ENCODE measurements around the gene ABHD12. TPM values are rescaled to one million over a fixed set of nuclear protein-coding genes. Genes with fewer than 3 reads are reported as not detected.
"Not testable (repeated sequence)": the region's sequence is repeated elsewhere in the genome, so short reads cannot be mapped to it uniquely, and the experiment has no call there.

The ABHD12 gene
- 21.1 TPM for polyA plus RNA-seq (ENCODE audit: insufficient read length)

DNA sequence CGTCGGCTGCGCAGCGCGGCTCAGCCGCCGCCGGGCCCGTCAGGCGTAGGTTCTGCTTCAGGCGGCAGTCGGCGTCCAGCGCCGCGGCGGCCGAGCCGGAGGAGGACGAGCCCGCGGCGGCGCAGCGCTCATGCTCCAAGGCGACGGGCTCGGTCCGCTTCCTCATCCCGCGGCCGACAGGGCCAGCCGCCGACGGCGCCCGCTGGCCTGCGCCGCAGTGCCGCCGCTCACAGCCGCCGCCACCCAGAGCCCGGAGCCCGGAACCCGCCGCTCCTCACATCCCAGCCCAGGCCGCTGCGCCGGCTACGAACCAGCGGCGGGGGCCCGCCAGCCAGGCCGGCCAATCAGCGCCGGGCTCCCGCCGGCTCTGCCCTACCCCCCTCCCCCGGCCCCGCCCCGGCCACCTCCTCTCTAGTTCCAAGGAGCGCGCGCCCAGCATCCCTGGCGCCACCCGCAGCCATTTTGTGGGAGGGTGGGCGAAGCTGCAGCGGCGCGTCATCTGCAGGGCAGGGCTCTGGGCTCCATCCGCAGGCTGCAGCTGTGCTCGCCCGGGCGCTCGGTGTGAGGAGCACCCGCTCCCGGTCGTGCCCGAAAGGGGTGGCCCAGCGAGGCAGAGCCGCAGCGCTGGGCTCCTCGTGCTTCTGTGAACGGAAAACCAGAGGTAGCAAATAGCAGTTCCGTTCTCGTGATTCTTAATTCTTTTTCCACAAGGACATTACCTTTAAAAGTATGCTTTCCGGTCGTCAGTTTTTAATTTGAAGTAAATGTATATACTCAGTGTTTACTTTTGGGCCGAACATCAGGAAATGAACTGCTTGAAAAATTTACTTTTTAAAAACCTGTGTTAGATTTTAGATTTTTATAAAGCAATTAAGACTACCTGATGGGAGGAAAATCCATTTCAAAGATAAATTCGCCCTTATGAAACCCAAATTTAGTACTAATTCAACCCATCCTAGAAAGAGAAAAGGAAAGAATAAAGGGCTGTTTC, at the start of gene ABHD12:
TSS of gene ABHD12 (minus strand) at position 298 of the 991 bp plus-strand sequence. CDS start at position 166, 132 bp downstream.
- DNase-seq, result peak; percentile 96

DNA sequence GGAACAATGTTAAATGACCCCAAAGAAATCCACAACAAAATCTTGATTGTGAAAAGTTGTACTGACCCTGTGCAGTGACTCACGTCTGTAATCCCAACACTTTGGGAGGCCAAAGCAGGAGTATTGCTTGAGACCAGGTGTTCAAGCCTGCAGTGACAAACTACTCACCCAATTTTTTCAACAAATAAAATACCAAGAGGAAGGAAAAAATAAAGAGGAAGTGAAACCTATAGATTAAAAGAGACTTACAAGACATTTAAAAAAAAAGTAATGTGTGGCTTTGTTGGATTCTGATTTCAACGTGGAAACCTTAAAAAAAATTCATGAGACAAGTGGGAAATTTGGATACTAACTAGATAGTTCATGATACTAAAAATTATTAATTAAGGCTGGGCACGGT, 48.7 kb upstream of the ABHD12 start:
- no peak for DNase-seq

DNA sequence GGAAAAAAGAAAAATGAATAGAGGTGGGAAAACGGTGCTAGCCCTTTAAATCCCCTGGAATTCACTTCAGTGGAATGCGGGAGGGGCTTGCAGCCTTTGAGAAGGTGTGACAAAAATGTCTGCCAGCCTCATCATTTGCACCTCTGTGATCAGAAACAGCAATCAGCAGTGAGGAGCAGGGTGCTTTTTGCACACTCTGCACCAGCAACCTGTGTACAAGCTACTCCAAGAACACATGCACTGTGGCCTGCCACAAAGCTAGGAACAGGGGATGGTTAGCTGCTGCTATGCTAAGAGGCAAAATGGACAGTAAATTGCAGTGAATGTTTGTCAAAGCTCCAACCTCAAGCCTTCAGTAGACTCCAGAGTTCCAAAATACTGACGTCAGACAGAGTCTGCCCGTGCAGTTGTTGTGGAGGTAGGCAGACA, 46.5 kb upstream of the ABHD12 start:
- DNase-seq, result no peak

DNA sequence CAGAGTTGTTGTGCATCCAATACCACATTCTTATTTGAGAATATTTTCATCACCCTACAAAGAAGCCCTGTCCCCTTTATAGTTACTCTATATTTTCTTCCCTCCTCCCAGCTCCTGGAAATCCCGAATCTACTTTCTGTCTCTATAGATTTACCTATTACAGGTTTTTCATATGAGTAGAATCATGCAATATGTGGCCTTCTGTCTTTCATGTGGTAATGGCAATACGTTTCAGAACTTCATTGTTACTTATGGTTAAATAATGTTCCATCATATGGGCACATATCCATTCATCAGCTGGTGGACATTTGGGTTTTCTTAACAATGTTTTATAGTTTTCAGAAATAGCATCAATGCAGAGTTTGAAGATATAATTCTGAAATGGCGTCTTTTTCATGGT, 33.9 kb upstream of the ABHD12 start:
- no peak for DNase-seq

DNA sequence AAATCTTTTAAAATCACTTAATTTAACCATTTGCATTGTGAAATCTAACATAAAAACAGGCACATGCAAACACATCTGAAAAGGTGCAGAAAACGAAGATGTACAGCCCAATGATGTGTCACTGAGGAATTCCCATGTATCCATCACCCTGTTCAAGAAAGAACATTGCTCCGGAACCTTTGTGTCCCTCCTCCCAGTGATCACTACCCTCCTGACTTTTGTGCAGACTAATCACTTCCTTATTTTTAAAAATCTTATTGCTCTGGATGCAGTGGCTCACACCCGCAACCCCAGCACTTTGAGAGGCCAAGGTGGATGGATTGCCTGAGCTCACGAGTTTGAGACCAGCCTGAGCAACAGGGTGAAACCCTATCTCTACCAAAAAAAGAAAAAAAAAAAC, 31.4 kb upstream of the ABHD12 start:
- DNase-seq, result no peak

DNA sequence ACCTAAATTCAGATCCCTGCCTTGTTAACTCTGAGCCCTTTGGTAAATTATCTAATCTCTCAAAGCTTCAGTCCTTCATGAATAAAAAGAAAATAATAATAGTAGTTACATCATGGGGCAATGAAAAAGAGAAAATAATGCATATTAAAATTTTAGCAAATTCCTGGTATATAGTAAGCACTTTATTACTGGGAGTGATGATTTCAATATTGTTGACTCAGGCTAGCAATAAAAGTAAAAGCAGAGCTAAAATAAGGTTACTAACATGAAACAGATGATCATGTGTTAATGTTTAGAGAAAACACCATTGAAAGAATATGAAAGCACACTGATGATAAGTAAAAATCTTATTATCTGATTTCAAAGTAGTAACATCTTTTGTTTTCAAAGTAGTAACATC, 30.5 kb upstream of the ABHD12 start:
- no peak for DNase-seq

DNA sequence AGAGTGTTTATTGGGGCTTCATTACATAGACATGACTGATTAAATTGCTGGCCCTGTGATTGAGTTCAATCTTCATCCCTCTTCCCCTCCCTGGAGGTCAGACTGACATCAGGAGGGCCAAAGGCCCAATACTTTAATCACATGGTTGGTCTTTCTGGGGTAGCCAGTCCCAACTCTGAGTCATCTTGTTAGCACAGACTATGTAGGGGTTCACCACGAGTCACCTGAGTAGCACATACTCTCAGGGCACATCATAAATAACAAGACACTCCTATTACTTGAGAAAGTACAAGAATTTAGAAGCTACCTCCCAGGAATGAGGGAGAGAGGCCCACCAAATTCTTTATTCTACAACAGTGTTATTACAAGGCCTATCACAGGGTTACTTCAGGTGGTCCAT, 28.1 kb upstream of the ABHD12 start:
- DNase-seq, result no peak

DNA sequence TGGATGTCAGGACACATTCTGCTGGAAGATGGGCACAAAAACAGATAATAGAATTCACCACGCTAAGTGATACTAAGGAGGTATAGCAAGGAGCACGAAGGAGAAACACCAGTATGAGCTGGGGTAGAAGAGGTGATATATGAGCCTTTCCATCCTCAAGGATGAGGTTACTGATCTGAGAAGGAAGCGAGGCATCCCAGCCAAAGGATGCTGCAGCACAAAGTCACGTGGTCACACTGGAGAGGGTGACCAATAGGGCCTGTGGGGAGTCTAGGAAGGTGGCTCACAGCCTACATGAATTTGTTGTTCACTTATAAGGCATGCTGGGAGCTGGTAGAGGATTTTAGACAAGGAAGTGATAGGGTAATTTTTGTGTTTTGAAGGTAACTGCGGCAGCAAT, 18.3 kb upstream of the ABHD12 start:
- no peak for DNase-seq

DNA sequence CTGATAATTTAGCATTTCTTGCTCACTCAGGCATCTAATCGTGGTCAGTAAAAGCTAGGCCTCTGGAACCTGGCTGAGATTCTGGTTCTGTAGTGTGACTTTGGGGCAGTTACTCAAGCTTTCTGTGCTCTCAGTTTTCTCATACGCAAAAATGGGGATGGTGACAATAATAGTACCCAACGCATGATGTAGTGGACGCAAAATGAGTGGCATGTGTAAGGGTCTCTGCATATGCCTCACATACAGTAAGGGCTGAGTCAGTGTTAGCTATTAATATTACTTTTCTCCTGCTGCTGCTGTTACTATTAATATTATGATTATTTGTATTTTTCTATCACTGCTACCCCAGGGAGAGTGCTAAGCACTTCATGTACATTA, 17.5 kb upstream of the ABHD12 start:
- no peak for DNase-seq

DNA sequence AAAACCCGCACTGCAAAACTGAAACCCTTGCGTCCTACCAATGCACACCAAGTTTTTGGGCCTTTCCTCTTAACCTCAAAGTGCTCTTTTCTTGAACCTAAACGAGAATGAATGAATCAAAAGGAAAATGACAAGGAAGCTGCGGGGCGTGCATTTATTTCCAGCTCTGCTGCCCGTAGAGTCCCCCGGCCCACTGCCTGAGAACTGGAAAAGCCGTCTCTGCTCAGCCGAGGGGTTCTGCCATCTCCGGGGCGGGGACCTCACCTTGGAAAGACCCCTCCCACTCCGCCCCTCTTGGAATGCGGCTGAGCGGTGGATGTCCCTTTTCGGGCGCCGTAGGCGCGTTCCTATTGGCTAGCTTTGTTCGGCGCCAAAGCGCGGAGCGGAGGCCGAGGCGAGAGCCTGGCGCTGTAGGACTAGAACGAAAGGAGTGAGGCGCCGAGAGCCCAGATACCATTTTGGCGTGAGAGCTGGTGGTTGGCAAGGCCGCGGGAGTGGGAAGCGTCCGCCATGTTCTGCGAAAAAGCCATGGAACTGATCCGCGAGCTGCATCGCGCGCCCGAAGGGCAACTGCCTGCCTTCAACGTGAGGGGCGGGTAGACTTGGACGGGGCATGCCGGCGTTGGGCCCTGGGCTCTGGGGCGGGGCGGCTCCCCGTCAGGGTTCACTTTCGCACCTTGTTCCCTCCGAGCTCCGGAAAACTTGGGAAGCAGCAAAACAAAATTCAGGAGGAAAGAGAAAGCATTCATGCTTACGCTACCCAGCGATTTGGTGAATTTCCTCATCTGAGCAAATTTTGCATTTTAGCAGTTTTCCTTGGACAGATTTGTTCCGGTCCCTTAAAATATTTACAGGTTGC, 16.9 kb upstream of the ABHD12 start, which contains the start of gene GINS1:
TSS of gene GINS1 (plus strand) at position 363 of the 859 bp plus-strand sequence. CDS start at position 511, 148 bp downstream.
- DNase-seq, result peak; percentile 88

DNA sequence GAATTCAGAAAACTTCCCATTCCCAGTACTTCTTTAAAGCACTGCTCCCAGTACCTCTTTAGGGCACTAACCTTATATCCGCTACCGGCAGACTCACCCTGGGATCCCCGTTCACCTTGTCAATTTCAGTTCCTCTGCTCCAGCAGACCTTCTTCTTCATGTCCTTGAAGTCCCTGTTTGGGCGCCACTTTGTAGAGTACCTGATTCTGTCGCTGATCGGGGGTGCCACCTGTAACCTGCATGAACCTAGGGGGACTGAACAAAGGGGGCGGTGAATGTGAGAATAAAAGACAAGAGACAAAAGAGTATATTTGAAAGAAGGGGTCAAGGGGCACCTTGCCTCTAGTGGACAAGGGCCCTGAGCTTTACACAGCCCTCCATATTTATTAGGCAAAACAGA, 11.9 kb upstream of the ABHD12 start:
- DNase-seq, result no peak

DNA sequence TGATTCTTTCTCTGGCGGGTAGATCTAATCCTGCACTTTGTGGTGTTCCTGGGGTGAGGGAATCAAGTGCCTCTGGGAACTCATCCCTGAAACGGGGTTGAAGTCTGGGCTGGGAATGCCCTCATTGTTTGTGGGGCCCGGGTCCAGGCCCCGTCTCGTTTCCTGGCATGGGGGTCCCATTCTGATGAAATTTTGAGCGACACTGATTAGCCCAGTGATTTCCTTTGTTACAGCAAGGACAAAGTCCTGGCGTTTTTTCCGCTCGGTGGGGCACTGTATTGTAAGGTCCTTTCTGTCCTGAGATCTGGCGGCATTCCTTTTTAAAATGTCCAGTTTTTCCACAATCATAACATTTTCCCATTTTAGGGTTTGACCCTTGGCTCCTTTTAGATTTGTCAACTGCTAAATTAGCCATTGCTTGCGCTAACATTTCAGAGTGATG, 9.7 kb upstream of the ABHD12 start:
- DNase-seq, result not testable (repeated sequence)

DNA sequence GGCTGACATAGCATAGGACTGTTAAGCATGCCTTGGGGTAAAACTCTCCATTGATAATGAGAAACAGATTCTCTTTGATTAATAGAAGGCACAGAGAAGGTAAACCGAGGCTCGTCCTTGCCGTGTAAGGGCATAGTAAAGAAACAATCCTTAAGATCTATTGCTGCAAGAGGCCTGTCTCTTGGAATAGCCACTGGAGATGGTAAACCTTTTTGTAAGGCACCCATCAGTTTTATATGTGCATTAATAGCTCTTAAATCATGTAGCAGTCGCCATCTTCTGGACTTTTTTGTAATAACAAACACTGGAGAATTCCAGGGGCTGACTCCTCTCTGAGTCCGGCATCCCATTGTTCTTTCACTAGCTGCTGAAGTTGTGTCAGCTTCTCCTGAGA, 8.4 kb upstream of the ABHD12 start:
- DNase-seq, result peak; percentile 56

DNA sequence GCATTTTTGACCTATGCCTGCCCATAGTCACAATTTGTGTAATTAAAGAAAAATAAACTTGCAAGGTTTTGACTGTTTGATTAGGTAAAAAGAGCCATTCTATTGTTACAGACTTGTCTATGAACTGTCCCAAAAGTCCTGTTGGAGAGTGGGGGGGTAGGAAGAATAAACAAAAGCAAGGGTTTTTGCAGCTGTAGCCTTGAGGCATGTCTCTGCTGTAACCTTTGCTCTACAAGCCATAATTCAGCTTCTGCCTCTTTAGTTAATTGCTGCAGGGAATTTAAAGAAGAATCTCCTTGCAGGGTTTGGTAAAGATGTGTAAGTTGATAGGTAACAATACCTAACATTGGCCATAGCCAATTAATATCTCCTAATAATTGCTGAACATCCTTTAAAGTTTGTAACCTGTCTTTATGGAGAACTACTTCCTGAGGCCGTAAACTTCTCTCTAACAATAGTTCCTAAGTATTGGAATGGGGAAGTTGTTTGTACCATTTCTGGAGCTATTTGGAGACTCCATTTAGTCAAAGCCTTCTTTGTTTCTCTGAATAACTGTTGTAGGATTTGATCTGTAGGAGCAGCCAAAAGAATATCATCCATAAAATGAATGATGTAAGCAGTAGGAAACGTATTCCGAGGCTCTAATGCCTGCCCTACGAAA, 7.9 kb upstream of the ABHD12 start:
- DNase-seq, result no peak

DNA sequence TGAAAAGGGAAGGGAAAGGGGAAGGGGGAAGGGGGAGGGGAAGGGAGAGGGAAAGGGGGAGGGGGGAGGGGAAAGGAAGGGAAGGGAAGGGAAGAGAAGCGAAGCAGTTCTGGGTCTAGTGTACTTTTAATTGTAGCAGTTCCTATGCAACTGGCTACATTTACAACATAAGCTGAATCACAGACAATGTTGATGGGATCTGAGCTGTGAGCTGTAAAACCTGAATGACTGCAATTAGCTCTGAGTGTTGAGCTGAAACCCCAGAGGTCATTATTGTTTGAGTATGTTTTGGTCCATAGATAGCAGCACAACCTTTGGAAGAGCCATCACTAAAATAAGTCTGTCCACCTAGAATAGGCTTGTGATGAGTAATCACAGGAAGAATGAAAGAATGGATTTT, 7.2 kb upstream of the ABHD12 start:
- DNase-seq, result no peak

DNA sequence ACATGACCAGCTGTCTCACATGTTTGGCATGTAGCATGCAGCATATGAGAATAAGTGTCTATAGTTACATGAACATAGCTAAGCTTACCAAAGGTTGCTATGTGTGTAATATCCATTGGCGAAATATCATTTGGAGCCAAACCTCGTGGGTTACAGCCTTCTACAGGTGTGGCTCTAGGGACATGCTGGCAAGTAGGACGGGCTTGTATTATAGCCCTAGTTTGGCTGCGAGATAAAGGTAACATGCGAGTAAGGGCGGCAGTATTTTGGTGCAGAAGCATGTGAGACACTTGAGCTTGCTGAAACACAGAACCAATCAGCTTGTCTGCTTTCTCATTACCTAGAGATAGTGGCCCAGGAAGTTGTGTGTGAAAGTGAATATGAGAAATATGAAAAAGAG, 6.5 kb upstream of the ABHD12 start:
- DNase-seq, result no peak

DNA sequence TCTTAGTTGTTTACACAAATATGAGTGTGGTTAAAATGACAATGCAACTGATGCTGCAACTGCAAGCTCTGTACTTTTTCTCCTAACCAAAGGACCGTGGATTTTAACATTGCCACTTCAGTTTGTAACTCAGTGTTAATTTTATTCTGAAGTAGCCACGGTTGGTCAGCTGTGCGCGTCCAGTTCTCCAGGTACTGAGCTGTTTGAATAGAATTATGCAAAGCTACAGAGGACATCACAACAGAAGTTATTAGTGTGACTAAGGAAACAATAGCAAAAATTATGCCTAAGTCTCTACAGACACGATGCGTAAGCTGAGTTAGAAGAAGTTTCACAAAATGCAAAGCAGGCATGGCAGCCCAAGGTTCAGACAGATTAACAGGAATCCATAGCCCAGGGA, 4.4 kb upstream of the ABHD12 start:
- no peak for DNase-seq

DNA sequence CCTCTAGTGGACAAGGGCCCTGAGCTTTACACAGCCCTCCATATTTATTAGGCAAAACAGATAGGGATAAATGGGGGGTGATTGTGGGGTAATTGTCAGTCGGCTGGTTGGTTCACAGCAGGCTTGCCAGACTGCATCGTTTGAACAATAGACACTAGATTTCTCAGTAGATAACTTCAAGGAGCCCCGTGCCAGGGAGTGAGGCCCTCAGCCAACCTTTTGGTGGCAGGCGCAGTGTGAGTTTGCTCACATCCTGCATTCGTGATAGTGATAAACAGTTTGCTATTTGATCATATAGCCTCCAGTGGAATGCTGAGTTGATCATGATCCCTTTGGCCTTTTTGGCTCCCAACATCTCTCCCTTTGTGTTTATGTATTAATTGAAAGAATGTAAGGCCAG, 3.6 kb upstream of the ABHD12 start:
- DNase-seq, result no peak

DNA sequence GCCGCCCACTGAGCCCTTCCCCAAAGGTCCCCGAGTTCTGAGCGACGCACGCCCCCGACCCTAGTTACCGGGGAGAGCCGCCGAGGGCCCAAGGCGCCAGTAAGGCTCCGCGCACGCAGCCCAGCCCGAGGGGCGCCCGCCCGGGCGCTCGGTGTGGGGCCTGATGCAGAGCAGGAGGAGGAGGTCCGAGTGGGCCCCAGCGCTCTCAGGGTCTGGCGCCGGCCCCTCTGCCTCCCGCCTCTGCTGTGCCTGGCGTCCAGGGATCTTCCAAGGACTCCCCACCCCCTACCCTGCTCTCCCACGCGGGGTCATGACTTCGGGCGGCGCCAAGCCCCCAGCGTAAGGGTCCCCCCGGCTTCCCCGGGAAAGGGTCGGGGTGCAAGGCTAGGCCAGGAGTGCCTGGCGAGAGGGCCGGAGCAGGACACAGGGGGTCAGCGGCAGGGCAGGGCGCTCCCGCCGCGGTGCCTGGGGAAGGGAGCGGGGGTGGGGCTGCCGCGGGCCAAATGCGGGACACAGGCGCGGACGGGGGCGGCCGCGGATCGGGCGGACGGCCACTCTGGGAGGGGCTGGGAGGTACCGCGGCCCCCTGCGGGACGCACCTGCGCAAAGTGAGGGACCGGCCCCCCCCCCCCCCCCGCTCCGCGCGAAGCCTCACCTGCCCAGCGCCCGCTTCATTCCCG, 637 bp downstream of the ABHD12 start:
- peak; percentile 20 for DNase-seq

DNA sequence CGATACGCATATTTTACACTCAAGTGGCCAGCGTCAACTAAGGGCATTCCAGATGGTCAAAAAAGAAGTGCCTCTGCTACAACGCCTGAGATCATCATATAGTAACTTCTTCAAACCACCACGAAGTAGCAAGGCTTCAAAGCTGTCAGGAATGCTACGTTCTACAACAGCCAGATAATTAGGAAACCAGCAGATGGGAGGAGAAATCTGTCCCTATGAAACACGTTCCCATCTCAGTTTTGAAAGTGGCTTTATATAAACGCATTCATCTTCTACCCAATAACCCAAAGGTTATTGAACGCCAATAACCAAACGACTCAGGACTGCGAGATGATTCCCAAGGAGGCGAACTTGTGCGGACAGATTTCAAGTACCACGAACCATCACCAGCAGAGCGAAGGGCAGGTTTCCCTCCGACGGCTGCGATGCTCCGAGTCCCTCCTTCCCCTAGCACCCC, 1.2 kb downstream of the ABHD12 start:
- peak; percentile 10 for DNase-seq

DNA sequence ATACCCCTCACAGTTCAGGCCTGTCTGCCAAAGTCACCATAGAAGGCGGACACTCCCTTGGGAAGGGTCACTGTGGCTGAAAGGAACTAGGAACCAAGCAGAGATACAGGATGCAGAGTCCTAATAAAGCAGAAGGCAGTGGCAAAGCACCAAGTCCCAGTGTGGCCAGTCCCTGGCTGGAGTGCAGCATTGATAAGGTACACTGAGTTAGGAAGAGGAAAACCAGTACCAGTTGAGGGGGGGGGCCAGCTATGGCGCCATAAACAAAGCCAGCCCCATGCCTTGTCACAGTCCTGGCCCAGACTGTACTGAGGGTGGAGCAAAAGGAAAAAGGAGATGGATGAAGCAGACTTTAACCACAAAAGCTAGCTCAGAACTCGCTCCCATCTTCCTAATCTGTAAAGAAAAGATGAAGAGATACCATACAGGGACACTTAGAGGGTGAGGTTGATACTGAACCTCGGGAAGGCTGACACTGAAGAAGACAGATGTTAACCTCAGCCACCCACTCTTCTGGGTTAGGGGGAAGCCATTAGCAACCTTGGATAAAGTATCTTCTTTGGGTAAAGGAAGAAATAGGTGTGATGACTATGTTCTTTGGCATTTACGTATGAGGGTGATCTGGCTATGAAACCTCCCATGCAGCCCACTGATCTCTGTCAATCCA, 7.8 kb downstream of the ABHD12 start:
- no peak for DNase-seq

Data from hindlimb muscle (tissue), 1 donor.